GM18951 (cell line): ENCODE measurements around the gene CR1L.
"Not testable (repeated sequence)": the region's sequence is repeated elsewhere in the genome, so short reads cannot be mapped to it uniquely, and the experiment has no call there.

ENCODE experiments used
- POLR2A ChIP-seq: IDR thresholded peaks from 4 replicates; pipeline ENCODE4 v1.6.1; 2011; ENCODE audit warnings: mild to moderate bottlenecking; ENCODE audit not compliant: insufficient read length, insufficient read depth; ENCODE audit errors: extremely low read depth
- in situ Hi-C: fragments of 300-500 bp; cut with MboI; formaldehyde crosslinking; loops from one replicate; pipeline ENCODE4 v1.12.0; 2022; ENCODE audit warnings: low sequenced_read_pairs, mixed read lengths, inconsistent platforms; ENCODE audit not compliant: unreplicated experiment

Gene CR1L

DNA sequence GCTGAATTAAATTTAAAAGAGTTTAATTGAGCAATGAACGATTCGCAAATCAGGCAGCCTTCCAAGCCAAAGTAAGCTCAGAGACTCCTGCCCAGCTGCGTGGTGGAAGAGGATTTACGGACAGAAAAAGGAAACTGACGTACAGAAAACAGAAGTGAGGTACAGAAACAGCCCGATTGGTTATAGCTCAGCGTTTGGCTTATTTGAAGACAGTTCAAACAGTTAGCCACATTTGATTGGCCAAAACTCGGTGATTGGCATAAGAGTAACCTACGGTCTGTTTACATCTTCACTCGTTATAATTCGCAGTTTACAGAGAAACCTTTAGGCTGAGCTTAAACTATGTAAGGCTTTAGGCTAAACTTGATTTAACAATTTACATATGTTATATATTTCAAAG lies 46.9 kb downstream of the CR1L start:
- in situ Hi-C loops, result no loop called here
- no peak for TF ChIP-seq POLR2A

DNA sequence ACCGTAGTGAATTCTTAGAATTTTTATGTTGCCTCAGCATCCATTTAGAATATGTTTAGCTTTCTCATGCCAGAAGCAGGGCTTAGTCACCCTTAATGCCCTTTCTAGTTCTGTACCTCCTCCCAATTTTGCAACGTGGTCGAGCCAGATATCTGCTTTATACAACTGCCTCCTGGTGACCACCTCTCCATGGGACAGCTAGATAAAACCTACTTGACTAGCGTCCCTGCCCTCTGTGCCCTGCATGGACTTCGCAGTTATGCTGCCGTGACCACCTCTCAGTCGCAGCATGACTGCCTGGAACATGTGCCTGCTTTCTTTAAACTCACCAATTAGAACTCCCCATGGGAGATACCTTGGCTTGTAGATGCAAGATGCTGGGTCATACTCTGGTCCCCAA lies 47.4 kb downstream of the CR1L start:
- in situ Hi-C loops, result not testable (repeated sequence)

DNA sequence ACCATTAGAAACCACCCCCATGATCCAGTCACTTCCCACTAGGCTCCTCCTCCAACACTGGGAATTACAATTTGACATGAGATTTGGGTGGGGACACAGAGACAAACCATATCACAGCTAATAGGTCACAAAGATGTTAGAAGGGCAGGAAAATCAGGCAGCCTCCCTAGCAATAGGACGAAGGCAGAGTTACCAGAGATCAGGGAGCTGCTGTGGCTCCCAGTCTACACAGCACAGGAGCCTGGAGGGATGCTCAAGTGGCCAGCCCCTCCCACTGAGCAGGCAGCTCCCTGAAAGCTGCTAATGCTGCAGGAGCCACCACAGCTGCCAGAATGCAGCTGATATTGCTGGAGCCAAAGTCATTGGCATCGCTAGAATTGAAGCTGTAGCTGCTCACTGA lies 51.0 kb downstream of the CR1L start:
- in situ Hi-C loops, result no loop called here

DNA sequence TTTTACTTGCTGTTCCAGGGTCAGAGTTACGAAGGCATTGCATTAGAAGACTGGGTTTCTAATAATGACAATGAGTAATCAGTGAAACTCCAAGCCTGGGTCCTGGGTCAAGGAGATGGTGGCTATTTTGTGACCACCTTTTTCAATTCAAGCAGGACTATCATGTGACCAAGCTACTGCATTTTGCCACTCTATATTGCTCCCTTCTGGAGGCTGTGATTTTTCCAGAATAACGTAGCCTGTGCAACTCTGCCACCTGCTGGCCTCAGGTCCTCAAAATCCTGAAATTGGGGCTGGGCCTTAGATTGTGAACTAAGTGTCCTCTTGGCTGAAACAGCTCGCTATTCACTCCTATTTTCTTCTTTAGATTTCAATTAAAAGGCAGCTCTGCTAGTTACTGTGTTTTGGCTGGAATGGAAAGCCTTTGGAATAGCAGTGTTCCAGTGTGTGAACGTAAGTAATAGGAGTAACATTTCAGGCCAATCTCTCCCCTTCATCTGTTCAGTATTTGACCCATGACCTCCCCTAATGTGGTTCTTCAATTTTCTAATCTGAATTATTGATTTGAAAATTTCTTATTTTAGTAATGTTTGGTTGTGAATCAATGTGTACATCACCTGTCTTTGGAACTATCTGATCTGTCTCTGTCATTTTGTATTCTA lies 54.0 kb downstream of the CR1L start:
- TF ChIP-seq POLR2A, result no peak
- in situ Hi-C loops, result no loop called here

More for the DNA sequence above, 51.0 kb downstream of the CR1L start:
- no peak for TF ChIP-seq POLR2A

DNA sequence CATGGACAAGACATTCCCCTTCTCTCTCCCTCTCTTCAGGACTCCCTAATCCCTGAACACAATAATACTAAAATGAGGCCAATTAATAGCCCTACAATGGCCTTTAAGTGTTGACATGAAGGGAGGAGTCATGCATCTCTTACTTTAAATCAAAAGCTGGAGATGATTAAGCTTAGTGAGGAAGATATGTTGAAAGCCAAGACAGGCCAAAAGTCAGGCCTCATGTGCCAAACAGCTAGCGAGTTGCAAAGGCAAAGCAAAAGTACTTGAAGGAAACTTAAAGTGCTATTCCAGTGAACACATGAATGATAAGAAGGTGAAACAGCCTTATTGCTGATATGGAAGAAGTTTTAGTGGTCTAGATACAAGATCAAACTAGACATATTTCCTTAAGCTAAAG lies 57.4 kb downstream of the CR1L start:
- no peak for TF ChIP-seq POLR2A
- in situ Hi-C loops, result no loop called here

DNA sequence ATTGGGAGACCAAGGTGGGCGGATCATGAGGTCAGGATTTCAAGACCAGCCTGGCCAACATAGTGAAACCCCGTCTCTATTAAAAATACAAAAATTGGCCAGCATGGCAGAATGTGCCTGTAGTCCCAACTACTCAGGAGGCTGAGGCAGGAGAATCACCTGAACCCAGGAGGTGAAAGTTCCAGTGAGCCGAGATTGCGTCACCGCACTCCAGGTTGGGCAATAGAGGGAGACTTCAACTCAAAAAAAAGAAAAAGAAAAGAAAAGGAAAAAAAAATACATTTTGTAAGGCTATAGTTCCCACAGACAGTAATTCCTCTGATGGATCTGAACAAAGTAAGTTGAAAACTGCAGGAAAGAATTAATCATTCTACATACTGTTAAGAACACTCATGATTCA lies 58.8 kb downstream of the CR1L start:
- in situ Hi-C loops, result no loop called here
- TF ChIP-seq POLR2A, result no peak

DNA sequence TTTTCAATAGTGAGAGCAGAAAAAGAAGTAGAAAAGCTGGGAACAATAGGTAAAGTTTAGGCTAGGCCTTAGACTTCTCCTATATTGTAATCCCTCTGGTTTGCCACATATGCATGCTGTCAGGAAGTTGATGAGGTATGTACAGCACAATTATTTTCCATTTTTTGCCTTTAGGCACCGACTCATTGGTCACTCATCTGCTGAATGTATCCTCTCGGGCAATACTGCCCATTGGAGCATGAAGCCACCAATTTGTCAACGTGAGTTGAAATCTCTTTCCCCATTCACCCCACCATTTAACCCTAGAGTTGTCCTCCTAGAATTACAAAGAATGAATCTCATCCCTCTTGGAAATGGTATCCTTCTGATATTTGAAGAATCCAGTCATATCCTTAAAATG lies 63.1 kb downstream of the CR1L start:
- in situ Hi-C loops, result not testable (repeated sequence)

DNA sequence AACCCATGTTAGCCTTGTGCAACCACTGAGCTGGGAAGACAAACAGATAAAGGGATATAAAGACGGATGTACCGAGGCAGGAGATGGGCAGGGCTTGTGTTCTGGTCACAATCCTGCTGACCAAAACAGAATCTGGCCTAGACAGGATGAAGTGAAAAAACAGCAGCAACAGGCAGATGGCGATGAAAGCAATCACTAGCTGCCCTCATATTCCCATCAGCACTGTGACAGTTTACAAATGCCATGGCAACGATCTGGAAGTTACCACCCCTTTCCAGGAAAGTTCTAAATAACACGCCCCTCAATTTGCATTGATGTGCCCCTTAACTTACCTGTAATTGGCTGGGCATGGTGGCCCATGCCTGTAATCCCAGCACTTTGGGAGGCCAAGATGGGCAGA lies 66.4 kb downstream of the CR1L start:
- TF ChIP-seq POLR2A, result no peak
- in situ Hi-C loops, result no loop called here

DNA sequence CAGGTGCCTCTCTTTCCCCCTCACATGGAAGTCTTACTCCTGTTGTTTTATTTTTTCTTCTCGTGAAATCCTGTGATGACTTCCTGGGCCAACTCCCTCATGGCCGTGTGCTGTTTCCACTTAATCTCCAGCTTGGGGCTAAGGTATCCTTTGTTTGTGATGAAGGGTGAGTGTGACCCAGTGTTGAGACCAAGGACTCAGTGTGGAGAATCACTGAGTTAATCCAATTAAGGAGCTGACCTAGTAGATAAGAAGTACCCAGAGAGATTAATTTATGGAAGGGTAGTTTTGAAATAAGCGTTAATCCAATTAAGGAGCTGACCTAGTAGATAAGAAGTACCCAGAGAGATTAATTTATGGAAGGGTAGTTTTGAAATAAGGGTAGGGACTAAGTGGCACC lies 67.8 kb downstream of the CR1L start:
- in situ Hi-C loops, result not testable (repeated sequence)

DNA sequence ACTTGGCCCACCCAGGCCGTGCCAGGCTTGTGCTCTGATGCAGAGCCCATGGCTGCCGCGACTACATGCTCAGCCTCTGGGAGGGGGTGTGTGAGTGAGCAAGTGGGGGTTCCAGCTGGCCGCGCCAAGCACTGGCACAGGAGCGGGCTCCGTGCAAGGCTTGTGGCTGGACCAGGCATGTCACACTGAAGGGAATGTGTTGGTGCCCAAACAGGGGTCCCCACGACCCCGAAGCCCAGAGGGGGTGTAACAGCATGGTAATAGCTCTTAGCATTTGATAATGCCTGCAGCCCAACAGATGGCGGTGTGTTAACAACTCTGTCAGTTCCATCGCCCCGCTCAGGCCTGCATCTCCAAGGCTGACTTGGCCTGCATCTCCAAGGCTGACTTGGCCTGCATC lies 68.6 kb downstream of the CR1L start:
- TF ChIP-seq POLR2A, result no peak
- in situ Hi-C loops, result no loop called here

DNA sequence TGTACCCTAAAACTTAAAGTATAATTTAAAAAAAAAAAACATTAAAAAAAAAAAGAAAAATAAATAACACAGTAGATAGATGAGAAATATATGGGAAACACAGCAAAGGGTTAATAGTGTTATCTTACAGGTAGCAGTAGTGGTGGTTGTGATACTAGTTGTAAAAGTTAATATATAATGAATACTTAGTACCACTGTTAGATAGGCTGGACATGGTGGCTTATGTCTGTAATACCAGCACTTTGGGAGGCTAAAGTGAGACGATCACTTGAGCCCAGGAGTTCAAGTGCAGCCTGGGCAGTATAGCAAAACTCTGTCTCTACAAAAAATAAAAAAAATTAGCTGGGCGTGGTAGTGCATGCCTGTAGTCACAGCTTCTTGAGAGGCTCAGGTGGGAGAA lies 74.3 kb downstream of the CR1L start:
- no peak for TF ChIP-seq POLR2A
- in situ Hi-C loops, result no loop called here

DNA sequence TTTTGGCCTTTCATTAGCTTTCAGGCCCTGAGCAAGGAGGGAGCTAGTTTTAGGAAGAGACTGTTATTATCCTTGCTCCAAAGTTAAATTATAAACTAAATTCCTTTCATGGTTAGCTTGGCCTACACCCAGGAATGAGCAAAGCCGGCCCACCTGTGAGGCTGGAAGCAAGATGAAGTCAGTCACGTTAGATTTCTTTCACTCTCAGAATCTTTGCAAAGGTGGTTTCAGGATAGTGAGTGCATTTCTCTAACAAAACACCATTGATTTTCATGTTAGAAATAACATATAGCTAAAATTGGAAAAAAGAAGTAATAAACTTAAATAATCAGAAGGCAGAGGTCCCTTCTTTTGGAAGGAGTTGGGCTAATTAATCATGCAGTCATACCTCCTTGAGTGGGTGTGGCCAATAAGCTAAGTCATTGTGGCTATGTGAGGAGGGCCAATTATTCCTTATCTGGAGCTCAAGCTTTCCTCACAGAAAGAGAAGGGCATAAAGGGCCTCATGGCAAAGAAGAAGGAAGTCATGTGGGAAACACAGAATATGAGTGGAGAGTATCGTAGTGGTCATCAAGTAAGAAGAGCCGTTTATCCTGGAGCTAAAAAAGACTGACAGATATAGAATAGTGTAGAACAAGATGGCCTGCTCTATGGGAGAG lies 83.4 kb downstream of the CR1L start:
- in situ Hi-C loops, result not testable (repeated sequence)

DNA sequence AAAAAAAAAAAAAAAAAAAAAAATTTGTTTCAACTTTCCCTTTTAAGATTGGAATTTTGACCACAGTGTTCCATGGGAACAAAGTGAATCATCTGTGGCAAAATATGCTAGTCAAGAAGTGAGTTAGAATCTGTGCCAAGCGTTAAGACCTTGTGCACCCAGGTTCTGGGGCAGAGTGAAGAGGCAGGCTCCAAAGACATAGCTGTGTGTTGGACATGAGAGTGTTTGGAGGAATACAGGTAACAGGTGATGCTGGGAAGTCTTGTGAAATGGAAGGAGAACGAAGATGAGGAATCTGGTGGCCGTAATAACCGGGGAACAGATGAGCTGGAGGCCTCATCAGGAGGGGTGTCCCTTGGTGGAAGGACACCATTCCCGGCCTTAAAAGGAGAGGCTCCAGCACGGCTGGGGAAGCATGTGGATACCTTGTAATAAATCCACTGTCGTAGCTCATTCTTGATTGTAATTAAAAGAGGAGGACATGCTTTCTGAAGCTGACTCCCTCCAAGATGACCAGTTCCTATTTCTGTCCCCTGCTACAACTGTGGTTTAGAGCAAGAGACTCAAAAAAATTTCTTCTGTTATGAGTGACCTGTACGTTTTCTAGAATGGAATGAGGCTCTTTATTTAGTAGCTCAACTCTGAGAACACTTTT lies 92.7 kb downstream of the CR1L start:
- in situ Hi-C loops, result not testable (repeated sequence)

DNA sequence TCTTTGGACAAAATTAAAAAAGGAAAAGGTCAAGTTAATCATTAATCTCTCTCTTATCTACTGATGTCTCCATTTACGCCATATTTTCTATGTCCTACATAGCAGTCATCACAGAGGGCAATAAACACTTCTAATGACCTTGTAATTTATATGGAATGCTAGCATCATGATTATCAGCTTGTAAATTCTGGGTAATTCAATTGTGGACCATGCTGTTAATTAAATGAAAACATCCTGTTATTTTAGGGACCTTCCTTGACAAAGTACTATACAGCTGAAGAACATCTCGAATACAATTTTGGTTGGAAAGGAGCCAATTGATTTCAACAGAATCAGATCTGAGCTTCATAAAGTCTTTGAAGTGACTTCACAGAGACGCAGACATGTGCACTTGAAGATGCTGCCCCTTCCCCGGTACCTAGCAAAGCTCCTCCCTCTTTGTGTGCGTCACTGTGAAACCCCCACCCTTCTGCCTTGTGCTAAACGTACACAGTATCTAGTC lies 93.3 kb downstream of the CR1L start:
- in situ Hi-C loops, result not testable (repeated sequence)

DNA sequence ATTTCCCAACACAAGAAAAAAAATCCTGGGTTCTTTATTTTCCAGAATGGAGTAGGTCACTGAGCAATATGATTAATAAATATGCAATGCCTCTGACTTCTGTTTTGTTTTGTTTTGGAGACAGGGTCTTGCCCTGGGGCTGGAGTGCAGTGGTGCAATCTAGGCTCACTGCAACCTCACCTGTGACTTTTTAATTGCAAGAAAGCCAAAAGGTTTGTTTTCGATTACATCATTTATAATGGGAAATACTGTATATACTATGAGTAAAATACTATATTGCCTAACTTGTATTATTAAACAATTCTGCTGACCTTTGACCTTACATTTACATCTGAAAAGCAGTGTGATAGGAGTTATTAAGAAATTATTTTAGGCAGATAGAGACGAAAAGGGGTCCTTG lies 95.3 kb downstream of the CR1L start:
- in situ Hi-C loops, result no loop called here
- no peak for TF ChIP-seq POLR2A
